CD8-positive, alpha-beta memory T cell (primary cell): ENCODE measurements around the gene CTCFL. TPM values are rescaled to one million over a fixed set of nuclear protein-coding genes. Genes with fewer than 3 reads are reported as not detected.
"Not testable (repeated sequence)": the region's sequence is repeated elsewhere in the genome, so short reads cannot be mapped to it uniquely, and the experiment has no call there.

ENCODE experiments used
- CTCF ChIA-PET: fragments of 350-600 bp; sonication (Branson Sonifier 250); formaldehyde crosslinking; loops from one replicate; lab custom pipeline; 2021; ENCODE audit warnings: antibody characterized with exemption; lab: Charles Lee
- POLR2A ChIA-PET: fragments of 350-600 bp; sonication (Branson Sonifier 250); formaldehyde crosslinking; loops from one replicate; lab custom pipeline; 2021; ENCODE audit warnings: antibody characterized with exemption; lab: Charles Lee
- DNase-seq, 5 donors: peaks; one replicate each; pipeline versions ENCODE4 v3.0.0 to v3.0.0-alpha.2; 2020 to 2022; ENCODE audit warnings: mixed read lengths in 1 of 5
- H3K27ac ChIP-seq: one replicate; pipeline ENCODE4 v1.7.0; 2013; ENCODE audit warnings: low read depth, mild to moderate bottlenecking, low read length, moderate library complexity
- H3K27me3 ChIP-seq: 2 replicates; pipeline ENCODE4 v1.7.0; 2013; ENCODE audit warnings: low read length, mild to moderate bottlenecking; ENCODE audit not compliant: insufficient read depth, poor library complexity, severe bottlenecking
- H3K36me3 ChIP-seq: 2 replicates; pipeline ENCODE4 v1.7.0; 2013; ENCODE audit warnings: mild to moderate bottlenecking, low read length, moderate library complexity; ENCODE audit not compliant: insufficient read depth
- H3K4me1 ChIP-seq: 2 replicates; pipeline ENCODE4 v1.7.0; 2013; ENCODE audit warnings: mild to moderate bottlenecking, low read length, moderate library complexity; ENCODE audit not compliant: insufficient read depth
- H3K4me3 ChIP-seq: 2 replicates; pipeline ENCODE4 v1.7.0; 2013; ENCODE audit warnings: mild to moderate bottlenecking, low read length
- H3K9me3 ChIP-seq: 2 replicates; pipeline ENCODE4 v1.7.0; 2013; ENCODE audit warnings: mild to moderate bottlenecking, low read length
- H3K27ac Mint-ChIP-seq, 8 donors: one replicate each; pipeline ENCODE4 v1.8.0; 2020 to 2021; ENCODE audit warnings: mixed read lengths in 8 of 8, mild to moderate bottlenecking in 6 of 8, inconsistent platforms in 3 of 8, moderate library complexity in 3 of 8
- H3K27me3 Mint-ChIP-seq, 2 donors: one replicate each; pipeline ENCODE4 v1.8.0; 2020 to 2021; ENCODE audit warnings: mixed read lengths in 2 of 2, mild to moderate bottlenecking in 1 of 2, moderate library complexity in 1 of 2
- H3K36me3 Mint-ChIP-seq, 3 donors: one replicate each; pipeline ENCODE4 v1.8.0; 2020 to 2021; ENCODE audit warnings: mixed read lengths in 3 of 3, inconsistent platforms in 1 of 3, mild to moderate bottlenecking in 1 of 3
- H3K4me1 Mint-ChIP-seq, 3 donors: one replicate each; pipeline ENCODE4 v1.8.0; 2020 to 2021; ENCODE audit warnings: mixed read lengths in 3 of 3, inconsistent platforms in 1 of 3, mild to moderate bottlenecking in 1 of 3
- H3K4me3 Mint-ChIP-seq, 7 donors: one replicate each; pipeline ENCODE4 v1.8.0; 2020 to 2021; ENCODE audit warnings: mixed read lengths in 7 of 7, mild to moderate bottlenecking in 6 of 7, moderate library complexity in 4 of 7, inconsistent platforms in 2 of 7
- H3K9me3 Mint-ChIP-seq, 5 donors: one replicate each; pipeline ENCODE4 v1.8.0; 2020 to 2022; ENCODE audit warnings: mixed read lengths in 5 of 5, mild to moderate bottlenecking in 3 of 5, moderate library complexity in 2 of 5, inconsistent platforms in 1 of 5
- polyA plus RNA-seq: library from polyadenylated mRNA; unstranded; fragments of 300-500 nt; fragmentation: Illumina TruSeq; gene quantifications from one replicate; pipeline ENCODE4 v1.2.3, GENCODE V29; 2021
- total RNA-seq, 2 experiments: library from RNA; stranded (reverse); gene quantifications; one replicate each; pipeline ENCODE4 v1.2.3, GENCODE V29; 2021

Gene CTCFL
- total and polyA plus RNA-seq, 3 experiments from 2014 or later, result not detected

DNA sequence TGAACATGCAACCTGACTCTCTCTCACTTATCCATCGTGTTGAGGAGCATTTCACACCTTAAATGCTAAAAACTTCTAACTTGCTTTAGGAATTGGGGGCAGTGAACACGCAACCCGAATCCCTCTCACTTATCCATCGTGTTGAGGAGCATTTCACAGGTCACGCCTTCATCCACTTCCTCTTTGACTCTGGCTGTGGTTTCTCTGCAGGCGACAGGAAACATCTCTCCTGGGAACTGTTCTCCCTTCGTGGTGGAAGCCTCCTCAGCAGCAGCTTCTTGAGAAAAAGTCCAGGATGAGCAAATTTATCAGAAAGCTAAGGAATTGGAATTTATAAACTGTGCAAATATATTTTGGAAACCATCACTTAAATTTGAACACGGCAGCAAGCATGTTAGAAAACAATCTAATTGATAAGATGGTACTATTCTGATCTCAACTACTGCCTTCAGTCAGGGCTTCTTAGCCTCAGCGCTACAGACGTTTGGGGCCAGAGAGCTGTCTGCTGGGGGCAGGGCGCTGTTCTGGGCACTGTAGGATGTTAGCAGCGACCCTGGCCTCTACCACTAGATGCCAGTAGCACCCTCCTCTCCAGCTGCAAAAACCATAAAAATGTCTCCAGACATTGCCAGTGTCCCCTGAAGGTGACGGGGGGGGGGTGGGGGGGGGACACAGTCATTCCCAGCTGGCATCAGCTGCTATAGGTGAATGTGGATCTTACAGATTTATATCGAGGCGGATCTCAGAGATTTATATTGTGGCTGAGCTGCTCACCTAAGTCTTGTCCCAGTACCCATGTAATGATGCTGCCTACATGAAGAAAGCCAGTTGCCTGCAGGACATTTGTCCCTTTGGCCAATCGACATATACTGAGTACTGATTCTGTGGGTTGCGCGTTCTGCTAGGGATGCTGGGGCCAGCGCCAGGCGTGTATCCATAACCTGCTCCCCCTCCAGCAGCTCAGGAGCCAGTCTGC lies 26.2 kb downstream of the CTCFL start:
- DNase-seq, result peak in 1 of 5 donors; percentile 26
- H3K36me3 ChIP-seq, result no peaks in the 10 kb centered on the region
- H3K4me1 ChIP-seq, result peaks cover 11% of the 10 kb centered on the region
- Mint-ChIP-seq H3K4me3 (no peak overlapping the region), H3K4me1 (peaks cover 8 to 14% (median 13%) of the 10 kb centered on the region in 3 donors), H3K27ac (peak overlapping the region in 1 of 8 donors; percentile 14), H3K36me3 (no peaks in the 10 kb centered on the region), H3K27me3 (peaks cover 32 to 60% of the 10 kb centered on the region in 2 donors), H3K9me3 (no peaks in the 10 kb centered on the region)
- ChIA-PET POLR2A (no interaction called here), CTCF (interaction anchor here (1.0 to 2.4 kb wide), 7 partner anchors 66 to 153 kb away, joined by 3 to 16 read pairs (median 4); no protein-coding TSS in a partner anchor)
- peaks cover 6% of the 10 kb centered on the region for H3K27me3 ChIP-seq
- no peaks in the 10 kb centered on the region for H3K9me3 ChIP-seq
- H3K27ac ChIP-seq, result no peak overlapping the region
- no peak overlapping the region for H3K4me3 ChIP-seq

DNA sequence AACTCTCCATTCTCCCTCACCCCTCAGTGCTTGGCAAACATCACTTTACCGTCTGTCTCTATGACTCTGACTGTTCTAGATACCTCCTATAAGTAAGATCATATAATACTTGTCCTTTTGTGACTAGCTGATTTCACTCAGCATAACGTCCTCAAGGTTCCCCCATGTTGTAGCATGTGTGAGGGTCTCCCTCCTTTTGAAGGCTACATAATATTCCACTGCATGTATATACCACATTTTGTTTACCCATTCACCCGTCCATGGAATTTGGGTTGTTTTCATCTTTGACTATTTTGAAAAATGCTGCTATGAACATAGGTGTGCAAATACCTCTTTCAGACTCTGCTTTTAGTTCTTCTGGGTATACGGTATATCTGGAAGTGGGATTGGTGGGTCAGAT lies 28.3 kb downstream of the CTCFL start:
- ChIA-PET CTCF (interaction anchor here (1.2 to 2.1 kb wide), 5 partner anchors 13 to 117 kb away, joined by 4 to 15 read pairs (median 11); partner anchors contain the start of gene RBM38), POLR2A (no interaction called here)
- Histone ChIP-seq H3K27ac (no peak overlapping the region), H3K9me3 (no peaks in the 10 kb centered on the region), H3K4me1 (peaks cover 11% of the 10 kb centered on the region), H3K4me3 (no peak overlapping the region), H3K36me3 (no peaks in the 10 kb centered on the region), H3K27me3 (no peaks in the 10 kb centered on the region)
- Mint-ChIP-seq H3K36me3 (no peaks in the 10 kb centered on the region), H3K27me3 (peaks cover 21 to 42% of the 10 kb centered on the region in 2 donors), H3K9me3 (no peaks in the 10 kb centered on the region), H3K4me1 (peaks cover 8 to 14% (median 13%) of the 10 kb centered on the region in 3 donors), H3K27ac (no peak overlapping the region), H3K4me3 (no peak overlapping the region)
- DNase-seq, result no peak

DNA sequence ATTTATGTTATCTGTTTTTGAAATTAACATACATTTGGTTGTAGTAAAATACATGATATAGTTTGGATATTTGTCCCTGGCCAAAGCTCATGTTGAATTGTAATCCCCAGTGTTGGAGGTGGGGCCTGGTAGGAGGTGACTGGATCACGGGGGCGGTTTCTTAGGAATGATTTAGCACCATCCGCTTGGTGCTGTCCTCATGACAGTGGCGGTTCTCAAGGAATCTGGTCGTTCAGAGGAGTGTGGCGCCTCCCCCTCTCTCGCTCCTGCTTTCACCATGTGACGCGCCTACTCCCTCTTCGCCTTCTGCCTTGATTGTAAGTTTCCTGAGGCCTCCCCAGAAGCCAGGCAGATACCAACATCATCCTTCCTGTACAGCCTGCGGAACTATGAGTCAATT lies 29.0 kb downstream of the CTCFL start:
- no peak for DNase-seq
- H3K4me1 ChIP-seq, result peaks cover 11% of the 10 kb centered on the region
- H3K27me3 ChIP-seq, result no peaks in the 10 kb centered on the region
- no peaks in the 10 kb centered on the region for H3K36me3 ChIP-seq
- no peaks in the 10 kb centered on the region for H3K9me3 ChIP-seq
- H3K27ac ChIP-seq, result no peak overlapping the region
- Mint-ChIP-seq H3K27me3 (peaks cover 19 to 36% of the 10 kb centered on the region in 2 donors), H3K27ac (no peak overlapping the region), H3K36me3 (no peaks in the 10 kb centered on the region), H3K9me3 (no peaks in the 10 kb centered on the region), H3K4me3 (no peak overlapping the region), H3K4me1 (peaks cover 8 to 14% (median 13%) of the 10 kb centered on the region in 3 donors)
- POLR2A ChIA-PET, result interaction anchor here (1.2 kb wide), 1 partner anchor 103 kb away, joined by 3 read pairs; no protein-coding TSS in a partner anchor
- H3K4me3 ChIP-seq, result no peak overlapping the region
- CTCF ChIA-PET, result interaction anchor here (0.7 to 2.1 kb wide), 13 partner anchors 9 to 129 kb away, joined by 3 to 15 read pairs (median 5); partner anchors contain the start of gene RBM38

DNA sequence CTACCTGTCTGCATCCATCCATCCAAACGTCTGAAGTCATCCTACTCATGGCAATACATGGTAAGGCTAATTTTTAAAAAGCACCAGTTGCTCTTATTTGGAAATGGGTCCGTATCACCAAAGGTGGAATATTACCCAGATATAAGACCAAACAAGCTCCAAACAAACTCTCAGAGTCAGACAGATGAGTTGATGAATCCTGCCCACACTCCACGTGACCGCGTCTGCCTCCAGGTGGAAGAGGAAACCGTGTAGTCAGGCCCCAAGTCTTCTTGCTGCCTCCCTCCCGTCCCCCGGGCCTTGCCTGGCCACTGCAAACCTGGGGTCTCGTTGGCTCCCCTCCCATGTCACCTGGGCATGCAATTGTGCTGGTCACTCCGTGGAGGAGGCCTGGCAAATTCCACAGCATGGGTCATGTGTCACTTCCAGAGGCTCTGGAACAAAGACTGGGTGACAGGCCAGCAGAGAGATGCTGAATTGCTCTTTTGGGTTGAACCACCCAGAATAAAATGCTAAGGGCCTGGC lies 31.8 kb downstream of the CTCFL start:
- Mint-ChIP-seq H3K27me3 (peaks cover 6 to 23% of the 10 kb centered on the region in 2 donors), H3K4me3 (no peak overlapping the region), H3K9me3 (no peaks in the 10 kb centered on the region), H3K36me3 (peaks cover 0 to 1% (median 0%) of the 10 kb centered on the region in 3 donors), H3K4me1 (peaks cover 2 to 6% (median 6%) of the 10 kb centered on the region in 3 donors), H3K27ac (no peak overlapping the region)
- Histone ChIP-seq H3K27ac (no peak overlapping the region), H3K9me3 (no peaks in the 10 kb centered on the region), H3K4me1 (peaks cover 5% of the 10 kb centered on the region), H3K27me3 (no peaks in the 10 kb centered on the region), H3K36me3 (no peaks in the 10 kb centered on the region), H3K4me3 (no peak overlapping the region)
- ChIA-PET CTCF (interaction anchor here (0.9 to 1.6 kb wide), 5 partner anchors 95 to 113 kb away, joined by 3 to 7 read pairs (median 4); no protein-coding TSS in a partner anchor), POLR2A (no interaction called here)
- no peak for DNase-seq

DNA sequence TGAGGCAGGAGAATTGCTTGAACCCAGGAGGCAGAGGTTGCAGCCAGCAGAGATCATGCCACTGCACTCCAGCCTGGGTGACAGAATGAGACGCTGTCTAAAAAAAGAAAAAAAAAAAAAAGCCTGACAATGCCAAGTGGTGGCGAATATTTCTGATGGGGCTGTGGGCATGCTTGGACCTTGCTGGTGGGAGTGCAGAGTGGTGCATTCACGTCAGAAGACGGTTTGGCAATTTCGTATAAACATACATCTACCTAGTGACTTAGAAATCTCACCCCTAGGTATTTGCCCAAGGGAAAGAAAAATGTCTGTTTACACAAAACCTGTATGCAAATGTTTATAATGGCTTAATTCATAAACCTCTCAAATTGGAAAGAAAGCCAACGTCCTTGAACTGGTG lies 33.6 kb downstream of the CTCFL start:
- Mint-ChIP-seq H3K4me1 (peaks cover 2 to 6% (median 6%) of the 10 kb centered on the region in 3 donors), H3K9me3 (no peaks in the 10 kb centered on the region), H3K36me3 (peaks cover 0 to 1% (median 0%) of the 10 kb centered on the region in 3 donors), H3K4me3 (no peak overlapping the region), H3K27me3 (peaks cover under 1 to 10% of the 10 kb centered on the region in 2 donors), H3K27ac (no peak overlapping the region)
- DNase-seq, result no peak
- Histone ChIP-seq H3K4me3 (no peak overlapping the region), H3K27me3 (no peaks in the 10 kb centered on the region), H3K36me3 (no peaks in the 10 kb centered on the region), H3K4me1 (peaks cover 4% of the 10 kb centered on the region), H3K27ac (no peak overlapping the region), H3K9me3 (no peaks in the 10 kb centered on the region)
- ChIA-PET POLR2A (no interaction called here), CTCF (no interaction called here)

DNA sequence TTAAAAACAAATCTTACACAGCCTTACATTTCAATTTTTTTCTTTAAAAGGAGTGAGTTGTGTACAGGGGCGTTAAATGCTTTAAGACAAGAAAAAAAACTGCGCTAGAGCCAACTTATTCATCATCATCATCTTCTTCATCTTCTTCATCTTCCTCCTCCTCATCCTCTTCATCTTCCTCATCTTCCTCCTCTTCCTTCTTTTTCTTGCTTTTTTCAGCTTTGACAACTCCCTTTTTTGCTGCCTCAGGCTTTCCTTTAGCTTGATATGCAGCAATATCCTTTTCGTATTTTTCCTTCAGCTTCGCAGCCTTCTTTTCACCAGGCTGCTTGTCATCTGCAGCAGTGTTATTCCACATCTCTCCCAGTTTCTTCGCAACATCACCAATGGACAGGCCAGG lies 36.7 kb downstream of the CTCFL start:
- DNase-seq, H3K4me3 Mint-ChIP-seq, H3K9me3 ChIP-seq, H3K4me3 ChIP-seq, H3K36me3 Mint-ChIP-seq, H3K27ac ChIP-seq, H3K27me3 ChIP-seq, H3K36me3 ChIP-seq, H3K4me1 Mint-ChIP-seq, H3K4me1 ChIP-seq, H3K9me3 Mint-ChIP-seq, H3K27me3 Mint-ChIP-seq: not testable (repeated sequence)
- peak overlapping the region in 1 of 8 donors; percentile 2 for H3K27ac Mint-ChIP-seq
- CTCF ChIA-PET, result interaction anchor here (1.9 kb wide), 1 partner anchor 106 kb away, joined by 6 read pairs; no protein-coding TSS in a partner anchor
- POLR2A ChIA-PET, result interaction anchor here (0.7 kb wide), 1 partner anchor 96 kb away, joined by 4 read pairs; no protein-coding TSS in a partner anchor

DNA sequence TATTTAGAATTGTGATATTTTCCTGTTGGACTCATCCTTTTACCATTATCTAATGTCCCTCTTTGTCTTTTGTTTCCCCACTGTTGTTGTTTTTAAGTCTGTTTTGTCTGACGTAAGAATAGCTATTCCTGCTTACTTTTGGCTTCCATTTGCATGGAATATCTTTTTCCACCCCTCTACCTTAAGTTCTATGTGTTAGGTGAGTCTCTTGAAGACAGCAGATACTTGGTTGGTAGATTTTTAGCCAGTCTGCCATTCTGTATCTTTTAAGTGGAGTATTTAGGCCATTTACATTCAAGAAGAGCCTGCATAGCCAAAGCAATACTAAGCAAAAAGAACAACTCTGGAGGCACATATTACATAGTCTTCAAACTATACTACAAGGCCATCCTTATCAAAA lies 39.2 kb downstream of the CTCFL start:
- Mint-ChIP-seq H3K9me3 (no peaks in the 10 kb centered on the region), H3K36me3 (peaks cover 0 to 1% (median 0%) of the 10 kb centered on the region in 3 donors), H3K27ac (peak overlapping the region in 2 of 8 donors; percentile 48 to 64), H3K27me3 (peaks cover 3 to 8% of the 10 kb centered on the region in 2 donors), H3K4me1 (peaks cover 0 to 20% (median under 1%) of the 10 kb centered on the region in 3 donors), H3K4me3 (no peak overlapping the region)
- no peaks in the 10 kb centered on the region for H3K9me3 ChIP-seq
- POLR2A ChIA-PET, result no interaction called here
- H3K4me3 ChIP-seq, result no peak overlapping the region
- CTCF ChIA-PET, result no interaction called here
- H3K36me3 ChIP-seq, result no peaks in the 10 kb centered on the region
- no peak for DNase-seq
- peaks cover 21% of the 10 kb centered on the region for H3K4me1 ChIP-seq
- H3K27ac ChIP-seq, result no peak overlapping the region
- no peaks in the 10 kb centered on the region for H3K27me3 ChIP-seq
